Esophagus mucosa (tissue), 1 donor: ENCODE results near the gene CMKLR1. TPM values are rescaled to one million over a fixed set of nuclear protein-coding genes. Genes with fewer than 3 reads are reported as not detected.

Experiments used
- ATAC-seq: fragments of 200-7000 bp; cut with Tn5 transposase; one replicate; pipeline ENCODE4 v1.9.1; 2020
- total RNA-seq: library from RNA; stranded (reverse); gene quantifications from one replicate; pipeline ENCODE4 v1.2.4, GENCODE V29; 2023
- donor health status: DM: yes; HTN: yes; CAD: no.

Gene CMKLR1
- total RNA-seq = 0.56 TPM

- peak; percentile 25 for ATAC-seq
These were observed at the start of gene CMKLR1 for GRCh38 chr12:108338915-108339657. TSS of gene CMKLR1 (minus strand) at chr12:108339311. CDS start at chr12:108293591, 45,720 bp downstream.

GRCh38 chr12:108387771-108388170, 48.7 kb upstream of the CMKLR1 start:
- ATAC-seq = no peak

- no peak for ATAC-seq
These were observed 47.7 kb upstream of the CMKLR1 start for GRCh38 chr12:108386709-108387360.

DNA sequence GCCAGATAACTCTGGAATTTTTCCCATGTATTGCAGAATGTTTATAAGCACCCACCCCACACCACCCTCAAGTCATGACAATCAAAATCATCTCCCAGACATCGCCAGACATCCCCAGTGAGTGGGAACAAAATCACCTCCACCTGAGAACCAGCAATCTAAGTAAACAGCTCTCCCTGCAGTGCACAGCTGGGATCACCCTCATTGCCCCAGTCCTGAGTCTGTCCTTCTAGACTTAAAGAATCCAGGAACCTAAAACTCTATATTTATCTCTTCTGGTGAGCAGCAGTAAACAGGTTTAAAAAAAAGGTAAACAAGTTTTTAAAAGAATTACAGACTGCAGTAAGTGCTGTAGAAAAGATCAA, 43.3 kb upstream of the CMKLR1 start:
- ATAC-seq = no peak

DNA sequence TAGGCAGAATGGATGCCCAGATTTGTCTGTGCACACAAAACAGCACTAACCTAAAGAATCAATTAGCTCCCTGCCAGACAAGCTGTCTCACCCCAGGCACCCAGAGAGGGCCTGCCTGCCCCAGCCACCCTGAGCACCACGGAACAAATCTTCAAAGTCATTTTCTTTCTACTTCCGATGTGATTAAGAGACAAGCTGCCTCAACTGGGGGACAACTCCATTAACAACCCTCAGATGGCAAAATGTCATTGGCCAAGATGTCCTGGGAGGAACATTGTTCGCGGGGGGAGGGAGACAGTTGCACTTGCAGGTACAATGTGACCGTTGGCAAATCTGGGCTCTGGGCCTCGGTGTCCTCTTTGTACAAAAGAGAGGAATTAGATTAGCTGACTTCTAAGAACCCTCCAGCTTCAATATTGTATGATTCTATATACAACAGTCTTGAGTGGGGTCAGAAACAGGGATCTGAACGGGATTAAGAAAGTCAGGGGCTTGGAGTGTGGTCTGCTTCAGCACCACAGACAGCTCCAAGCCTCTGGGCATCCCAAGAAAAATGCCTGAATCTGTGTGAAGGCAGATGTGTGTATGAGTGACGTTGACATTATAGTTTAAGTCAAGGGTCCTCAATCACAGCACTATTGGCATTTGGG, 42.8 kb upstream of the CMKLR1 start:
- no peak for ATAC-seq

DNA sequence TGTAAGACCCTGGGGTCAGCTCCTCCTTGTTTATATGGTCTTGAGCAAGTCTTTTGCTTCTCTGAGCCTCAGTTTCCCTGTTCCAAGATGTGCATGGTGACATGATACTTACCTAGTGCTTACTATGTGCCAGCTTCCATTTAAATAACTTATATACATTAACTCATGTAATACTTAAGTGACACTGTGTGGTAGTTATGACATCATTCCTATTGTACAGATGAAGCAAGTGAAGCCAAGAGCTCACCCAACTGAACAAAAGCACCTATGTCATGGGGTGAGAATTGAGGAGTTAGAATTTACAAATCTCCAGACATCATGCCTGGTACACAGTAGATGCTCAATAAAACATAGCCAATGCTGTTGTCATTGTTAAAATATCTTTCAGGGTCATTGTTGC, 41.3 kb upstream of the CMKLR1 start:
- no peak for ATAC-seq

DNA sequence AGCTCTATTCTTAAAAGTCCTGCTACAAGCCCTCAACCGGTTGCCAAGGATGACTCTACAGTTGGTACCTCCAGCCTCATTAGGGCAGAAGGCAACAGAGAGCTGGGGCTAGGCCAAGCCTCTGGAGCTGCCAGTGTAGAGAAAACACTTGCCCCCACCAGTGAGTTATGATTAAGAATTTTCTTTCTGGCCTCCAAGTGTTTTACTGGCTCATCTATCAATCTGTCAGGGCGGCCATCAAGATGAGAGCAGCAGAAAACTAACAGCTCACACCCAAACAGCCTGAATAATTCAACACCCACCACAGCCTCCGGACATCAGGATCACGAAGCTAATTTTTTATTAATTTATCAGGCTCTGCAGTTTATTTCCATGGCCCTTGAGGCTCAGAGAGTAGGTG, 40.7 kb upstream of the CMKLR1 start:
- no peak for ATAC-seq

GRCh38 chr12:108378926-108379325, 39.8 kb upstream of the CMKLR1 start:
- no peak for ATAC-seq

DNA sequence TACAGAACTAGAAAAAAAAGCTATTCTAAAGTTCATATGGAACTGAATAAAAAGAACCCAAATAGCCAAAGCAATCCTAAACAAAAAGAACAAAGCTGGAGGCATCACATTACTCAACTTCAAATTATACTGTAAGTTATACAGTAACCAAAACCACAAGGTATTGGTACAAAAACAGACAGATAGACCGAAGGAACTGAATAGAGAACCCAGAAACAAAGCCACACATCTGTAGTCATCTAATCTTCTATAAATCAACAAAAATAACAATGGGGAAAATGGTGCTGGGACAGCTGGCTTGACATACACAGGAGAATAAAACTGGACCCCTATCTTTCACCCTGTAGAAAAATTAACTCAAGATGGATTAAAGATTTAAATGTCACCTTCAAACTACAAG, 38.1 kb upstream of the CMKLR1 start:
- no peak for ATAC-seq

DNA sequence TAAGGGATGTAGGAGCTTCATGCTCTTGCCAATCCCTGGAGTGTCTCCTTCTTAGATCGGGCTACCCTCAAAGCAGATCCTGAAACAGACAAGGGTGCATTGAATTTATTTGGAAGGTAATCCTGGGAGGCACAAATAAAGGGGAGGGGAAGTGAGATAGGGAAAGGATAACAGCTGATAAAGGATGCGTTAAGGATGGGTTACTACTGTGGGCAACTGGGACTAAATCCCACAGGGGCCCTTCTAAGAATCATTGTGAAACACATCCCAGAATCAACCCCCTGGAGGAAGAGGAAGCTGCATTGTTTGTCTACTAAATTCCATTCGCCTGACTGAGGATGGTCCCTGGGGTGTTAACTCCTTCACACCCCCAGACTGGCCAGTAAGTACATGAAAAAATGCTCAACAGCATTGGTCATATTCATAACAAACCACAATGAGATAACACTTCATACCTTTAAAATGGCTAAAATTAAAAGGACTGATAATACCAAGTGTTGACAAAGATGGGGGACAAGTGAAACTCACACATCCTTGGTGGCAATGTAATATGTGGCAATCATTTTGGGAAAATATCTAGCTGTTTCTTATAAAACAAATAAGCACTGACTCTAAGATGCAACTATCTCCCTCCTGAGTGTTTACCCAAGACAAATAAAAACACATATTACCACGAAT, 37.0 kb upstream of the CMKLR1 start:
- no peak for ATAC-seq

DNA sequence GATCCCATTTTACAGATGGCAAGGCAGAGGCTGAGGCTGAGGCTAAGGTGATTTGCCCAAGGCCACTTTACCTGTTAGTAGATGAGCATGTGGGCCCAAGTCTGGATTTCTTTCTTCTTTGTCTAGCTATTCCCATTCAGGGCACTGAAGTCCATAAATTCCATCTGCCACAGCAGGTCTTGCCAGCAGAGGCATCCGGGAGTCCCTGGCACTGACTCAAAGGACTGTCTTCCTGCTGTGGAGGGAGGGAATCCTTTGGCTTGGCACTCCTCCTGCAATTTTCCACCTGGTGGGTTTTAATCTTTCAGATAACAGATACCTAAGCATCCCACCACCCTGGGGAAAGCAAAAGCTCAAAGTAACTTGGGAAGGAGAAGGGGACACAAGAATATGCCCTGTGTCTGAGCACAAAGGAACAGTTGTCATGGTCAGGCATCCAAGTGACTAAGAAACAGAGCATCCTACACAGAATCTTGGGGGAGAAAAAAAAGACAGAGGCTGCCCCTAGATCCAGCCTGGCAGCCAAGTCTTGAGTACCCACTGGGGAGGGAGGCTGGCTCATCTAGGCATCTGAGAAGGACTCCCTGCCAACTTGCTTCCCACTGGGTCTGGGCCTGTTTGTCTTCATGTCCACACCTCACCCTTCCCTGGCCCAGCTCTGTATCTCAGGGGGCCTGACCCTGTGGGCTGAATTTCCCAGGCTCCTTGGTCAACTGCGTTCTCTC, 35.6 kb upstream of the CMKLR1 start:
- ATAC-seq = no peak

DNA sequence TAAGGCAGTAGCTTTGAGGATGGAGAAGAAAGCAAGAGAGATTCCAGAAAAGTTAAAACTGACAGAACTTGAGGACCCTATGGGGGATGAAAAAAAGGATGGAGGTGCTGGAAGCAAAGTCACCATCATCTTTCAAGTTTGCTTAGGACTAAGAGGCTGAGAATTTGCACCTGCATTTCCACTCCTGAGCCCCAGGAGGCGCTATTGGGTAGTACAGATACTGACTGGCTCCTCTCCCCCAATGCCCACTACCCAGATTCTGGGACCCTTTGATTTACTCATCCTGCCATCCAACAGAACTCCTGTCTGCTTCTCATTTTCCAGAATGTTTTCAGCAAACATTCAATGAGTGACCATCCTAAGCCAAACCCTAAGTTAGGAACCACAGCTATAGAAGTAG, 34.0 kb upstream of the CMKLR1 start:
- ATAC-seq = no peak

DNA sequence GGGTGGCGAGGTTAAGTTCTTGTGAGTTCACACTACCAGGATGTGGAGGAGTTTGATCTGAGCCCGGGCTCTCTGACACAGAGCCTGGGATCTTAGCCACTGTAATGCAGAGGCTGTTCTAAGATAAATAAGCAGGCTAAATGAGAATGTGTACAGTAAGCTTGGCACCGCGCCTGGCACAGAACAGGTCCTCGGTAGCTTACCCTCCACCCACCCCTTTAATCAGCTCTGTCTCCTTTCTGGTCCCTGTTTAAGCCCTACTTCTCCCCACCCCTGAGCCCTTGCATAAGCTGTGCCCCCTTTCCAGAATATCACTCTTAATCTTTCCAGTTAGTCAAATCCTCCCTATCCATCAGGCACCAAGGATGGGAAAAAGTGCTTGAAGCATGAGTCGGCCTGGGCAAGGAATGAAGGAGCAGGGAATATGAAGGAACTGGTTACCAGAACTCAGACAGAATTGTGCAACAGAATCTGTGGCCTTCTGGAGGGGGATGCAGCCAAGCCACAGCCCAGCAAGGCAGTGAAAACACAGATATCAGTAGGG, 32.8 kb upstream of the CMKLR1 start:
- ATAC-seq = no peak

- ATAC-seq = no peak
These were observed 31.3 kb upstream of the CMKLR1 start for GRCh38 chr12:108370415-108370814.

GRCh38 chr12:108369736-108370396, 30.8 kb upstream of the CMKLR1 start:
- no peak for ATAC-seq

DNA sequence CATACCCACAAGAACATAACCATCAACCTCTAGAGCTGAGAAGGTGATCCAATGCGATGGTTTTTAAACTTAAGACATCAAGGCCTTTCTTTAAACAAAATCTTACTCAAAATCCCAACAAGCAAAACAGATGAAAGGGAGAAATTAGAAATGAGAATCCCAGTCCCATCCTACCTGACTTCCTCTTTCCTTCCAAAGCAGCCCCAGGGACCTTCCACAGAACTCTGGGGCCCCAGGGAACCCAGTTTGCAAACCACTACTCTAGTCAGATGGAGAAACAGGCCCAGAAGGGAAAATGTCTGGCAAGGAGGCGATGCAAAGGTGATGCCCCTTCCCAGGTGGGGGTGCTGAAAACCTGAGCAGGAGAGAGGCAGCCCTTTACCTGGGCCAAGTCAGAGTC, 29.0 kb upstream of the CMKLR1 start:
- ATAC-seq = no peak

DNA sequence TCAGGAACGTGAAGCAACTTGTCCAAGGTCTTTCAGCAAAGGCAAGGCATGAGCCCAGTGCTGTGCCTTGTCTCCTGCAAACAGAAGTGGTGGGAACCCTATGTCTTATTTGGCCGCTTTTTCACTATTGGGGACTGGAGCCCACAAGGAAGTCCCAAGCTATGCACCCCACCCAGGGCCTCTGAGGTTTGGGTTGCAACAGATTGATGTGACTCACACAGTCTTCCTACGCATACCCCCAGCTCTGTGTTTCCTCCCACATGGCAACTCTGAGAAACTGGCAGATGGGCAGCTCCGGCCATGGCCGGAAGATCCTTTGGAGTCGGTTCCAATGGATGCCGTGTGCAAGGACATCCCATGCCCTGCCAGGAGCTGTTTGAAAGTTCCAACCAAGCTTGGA, 28.3 kb upstream of the CMKLR1 start:
- ATAC-seq = no peak

DNA sequence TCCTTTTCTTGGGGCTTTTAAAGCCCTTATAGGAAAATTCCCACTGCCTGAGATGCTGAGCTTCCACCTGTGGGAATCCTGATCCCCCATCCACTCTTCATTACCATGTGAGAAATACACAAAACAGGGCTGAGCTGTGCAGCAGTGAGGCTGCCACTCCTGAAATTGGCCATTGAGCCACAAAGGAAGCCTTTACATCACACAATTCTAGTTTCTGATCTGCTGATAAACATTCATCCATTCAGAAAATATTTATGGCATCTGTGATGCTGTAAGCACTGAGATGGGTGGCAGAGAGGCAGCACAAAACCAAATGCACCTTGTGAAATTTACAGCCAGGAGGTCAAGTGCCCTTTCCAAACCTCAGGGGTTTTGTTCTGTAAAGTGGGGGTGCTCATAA, 26.2 kb upstream of the CMKLR1 start:
- ATAC-seq = no peak

GRCh38 chr12:108364879-108365278, 25.8 kb upstream of the CMKLR1 start:
- ATAC-seq = no peak

DNA sequence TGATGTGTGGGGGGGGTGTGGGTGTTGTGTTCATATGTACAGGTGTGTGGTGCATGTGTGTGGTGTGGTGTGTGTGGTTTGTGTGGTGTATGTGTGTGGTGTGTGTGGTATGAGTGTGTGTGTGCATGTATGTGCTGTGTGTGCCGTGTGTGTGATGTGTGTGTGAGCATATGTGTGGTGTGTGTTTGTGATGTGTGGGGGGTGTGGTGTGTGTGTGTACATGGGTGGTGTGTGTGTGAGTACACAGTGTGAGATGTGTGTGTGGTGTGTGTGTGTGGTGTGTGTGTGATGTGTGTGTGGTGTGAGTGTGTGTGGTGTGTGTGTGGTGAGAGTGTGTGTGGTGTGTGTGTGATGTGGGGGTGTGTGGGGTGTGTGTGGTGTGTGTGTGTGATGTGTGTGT, 24.5 kb upstream of the CMKLR1 start:
- no peak for ATAC-seq

- ATAC-seq = no peak
These were observed 24.1 kb upstream of the CMKLR1 start for GRCh38 chr12:108363165-108363564.

- no peak for ATAC-seq
These were observed 22.5 kb upstream of the CMKLR1 start for GRCh38 chr12:108361606-108362005.
